ENCODE measurements around the gene PCMT1. TPM values are rescaled to one million over a fixed set of nuclear protein-coding genes. Genes with fewer than 3 reads are reported as not detected.
A peak's percentile ranks its signal among the peaks of the same experiment; 100 is the strongest.
"Not testable (repeated sequence)": the region's sequence is repeated elsewhere in the genome, so short reads cannot be mapped to it uniquely, and the experiment has no call there.

The PCMT1 gene
- polyA plus RNA-seq, 2 of the 4 experiments (the other 2 are of a cell fraction): 92.4 to 99.3 TPM

DNA sequence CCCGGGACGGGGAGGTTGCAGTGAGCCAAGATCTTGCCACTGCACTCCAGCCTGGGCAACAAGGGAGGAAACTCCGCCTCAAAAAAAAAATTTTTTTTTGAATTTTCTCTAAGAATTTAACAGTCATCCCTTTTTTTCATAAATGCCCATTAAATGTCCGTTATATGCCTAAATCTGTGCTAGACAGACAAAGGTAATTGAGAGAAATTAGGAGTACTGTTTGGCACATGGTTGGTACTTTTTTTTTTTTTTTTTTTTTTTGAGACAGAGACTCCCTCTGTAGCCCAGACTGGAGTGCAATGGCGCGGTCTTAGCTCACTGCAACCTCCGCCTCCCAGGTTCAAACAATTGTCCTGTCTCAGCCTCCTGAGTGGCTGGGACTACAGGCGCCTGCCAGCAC is 1.7 kb downstream of the PCMT1 start:
- no peak for ATAC-seq
- ChIA-PET CTCF (no interaction called here), POLR2A (interaction anchor here (1.2 kb wide), 1 partner anchor 185 kb away, joined by 3 read pairs; the partner anchor contains the start of gene GINM1)
- H3K27ac ChIP-seq: peak overlapping the region in 1 of 2 experiments; percentile 97; a peak in 1 of 6 replicates
- H3K4me1 ChIP-seq: peaks cover 16% of the 10 kb centered on the region; the same call in 2 of the 3 replicates
- H3K4me2 ChIP-seq: peak overlapping the region; percentile 74
- FAIRE-seq: no peak
- no peak overlapping the region for H3K4me3 ChIP-seq
- no peaks in the 10 kb centered on the region for H3K9me3 ChIP-seq
- TF ChIP-seq RNF2 (IDR thresholded peaks at IDR 0.05; ENCODE audit: borderline replicate concordance, low read depth) (no peak), ATOH8 (CRISPR knock-in tag; IDR thresholded peaks at IDR 0.05; ENCODE audit: low read depth) (no peak), RARB (CRISPR knock-in tag; IDR thresholded peaks at IDR 0.05) (no peak), GATA3 (IDR thresholded peaks at IDR 0.05; ENCODE audit: borderline replicate concordance) (no peak), PBX3 (IDR thresholded peaks at IDR 0.05) (no peak)
- no peak for DNase-seq (ENCODE audit: low read depth in 1 of 2, low spot score in 1 of 2)
- WGBS (ENCODE audit: missing lambda C conversion rate): 88% methylated on average over 8 of the region's 8 CpGs

DNA sequence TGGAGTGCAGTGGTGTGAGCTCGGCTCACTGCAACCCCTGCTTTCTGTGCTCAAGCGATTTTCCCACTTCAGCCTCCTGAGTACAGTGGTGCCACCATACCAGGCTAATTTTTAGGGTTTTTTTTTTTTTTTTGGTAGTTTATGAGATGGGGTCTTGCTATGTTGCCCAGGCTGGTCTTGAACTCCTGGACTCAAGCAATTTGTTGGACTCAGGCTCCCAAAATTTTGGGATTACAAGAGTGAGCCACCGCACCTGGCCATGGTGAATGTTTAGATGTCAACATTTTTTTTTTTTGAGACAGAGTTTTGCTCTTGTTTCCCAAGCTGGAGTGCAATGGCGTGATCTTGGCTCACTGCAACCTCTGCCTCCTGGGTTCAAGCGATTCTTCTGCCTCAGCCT is 2.4 kb downstream of the PCMT1 start:
- POLR2A ChIA-PET, H3K4me2 ChIP-seq: not testable (repeated sequence)
- CTCF ChIA-PET: interaction anchor here (1.1 kb wide), 1 partner anchor 88 kb away, joined by 3 read pairs; no protein-coding TSS in a partner anchor

DNA sequence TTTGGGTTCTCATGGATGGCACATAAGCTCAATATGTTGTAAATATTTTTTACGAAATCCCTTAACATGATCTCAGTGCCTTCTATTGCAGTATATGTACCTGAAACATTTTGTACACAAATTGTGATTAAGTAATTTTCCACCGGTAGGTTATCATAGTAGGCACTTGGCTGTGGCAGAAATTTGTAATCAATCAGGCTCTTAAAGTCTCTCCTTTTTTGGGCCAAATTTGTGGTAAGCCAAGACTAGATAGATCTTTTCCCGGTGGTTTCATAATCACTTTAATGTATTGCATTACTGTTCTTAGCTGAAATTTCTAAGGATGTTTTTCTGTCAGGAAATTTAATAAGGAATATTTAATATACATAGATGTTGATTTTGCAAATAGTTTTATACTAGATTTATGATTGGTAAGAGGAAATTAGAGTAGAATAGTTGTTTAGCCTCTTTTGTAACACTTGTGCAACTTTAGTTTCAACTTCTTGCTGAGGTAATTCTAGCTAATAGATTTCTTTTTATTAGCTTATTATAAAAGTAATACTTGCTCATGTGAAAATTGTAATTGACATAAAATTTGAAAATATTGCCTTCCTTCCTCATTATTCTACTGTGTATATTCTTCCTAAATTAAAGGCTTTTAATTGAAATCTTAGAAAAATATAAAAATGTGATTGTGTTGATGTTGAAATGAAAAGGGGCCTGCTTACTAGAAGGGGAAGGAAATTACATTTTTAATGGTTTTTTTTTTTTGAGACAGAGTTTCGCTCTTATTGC is 3.2 kb downstream of the PCMT1 start:
- no peak overlapping the region for H3K27ac ChIP-seq
- WGBS (ENCODE audit: missing lambda C conversion rate): 88% methylated on average over 4 of the region's 4 CpGs
- POLR2A ChIA-PET: no interaction called here
- no peak for TF ChIP-seq CBX8 (IDR thresholded peaks at IDR 0.05)
- FAIRE-seq: no peak
- CTCF ChIA-PET: interaction anchor here (0.7 to 1.1 kb wide), 2 partner anchors 30 to 88 kb away, joined by 3 read pairs; no protein-coding TSS in a partner anchor
- H3K4me3 ChIP-seq: no peak overlapping the region
- H3K4me2 ChIP-seq: no peak overlapping the region
- ATAC-seq: no peak
- H3K4me1 ChIP-seq: peaks cover 11% of the 10 kb centered on the region; the same call in 2 of the 3 replicates
- DNase-seq (ENCODE audit: low read depth in 1 of 2, low spot score in 1 of 2): no peak
- no peaks in the 10 kb centered on the region for H3K9me3 ChIP-seq

More for the DNA sequence above, 2.4 kb downstream of the PCMT1 start:
- not testable (repeated sequence) for DNase-seq (ENCODE audit: low read depth in 1 of 2, low spot score in 1 of 2); H3K27ac ChIP-seq; ATAC-seq; H3K9me3 ChIP-seq; H3K4me3 ChIP-seq; FAIRE-seq
- peaks cover 12% of the 10 kb centered on the region; the same call in 2 of the 3 replicates for H3K4me1 ChIP-seq
- WGBS (ENCODE audit: missing lambda C conversion rate): 94% methylated on average over 5 of the region's 5 CpGs

DNA sequence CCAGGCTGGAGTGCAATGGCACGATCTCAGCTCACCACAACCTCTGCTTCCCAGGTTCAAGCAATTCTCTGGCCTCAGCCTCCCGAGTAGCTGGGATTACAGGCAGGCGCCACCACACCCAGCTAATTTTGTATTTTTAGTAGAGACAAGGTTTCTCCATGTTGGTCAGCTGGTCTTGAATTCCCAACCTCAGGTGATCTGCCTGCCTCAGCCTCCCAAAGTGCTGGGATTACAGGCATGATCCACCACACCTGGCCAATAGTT is 3.8 kb downstream of the PCMT1 start:
- H3K27ac ChIP-seq; DNase-seq (ENCODE audit: low read depth in 1 of 2, low spot score in 1 of 2); H3K9me3 ChIP-seq; CTCF ChIA-PET; POLR2A ChIA-PET; H3K4me3 ChIP-seq; FAIRE-seq; H3K4me2 ChIP-seq; ATAC-seq: not testable (repeated sequence)
- 90% methylated on average over 3 of the region's 3 CpGs for WGBS (ENCODE audit: missing lambda C conversion rate)
- peaks cover 11% of the 10 kb centered on the region; the same call in 2 of the 3 replicates for H3K4me1 ChIP-seq

DNA sequence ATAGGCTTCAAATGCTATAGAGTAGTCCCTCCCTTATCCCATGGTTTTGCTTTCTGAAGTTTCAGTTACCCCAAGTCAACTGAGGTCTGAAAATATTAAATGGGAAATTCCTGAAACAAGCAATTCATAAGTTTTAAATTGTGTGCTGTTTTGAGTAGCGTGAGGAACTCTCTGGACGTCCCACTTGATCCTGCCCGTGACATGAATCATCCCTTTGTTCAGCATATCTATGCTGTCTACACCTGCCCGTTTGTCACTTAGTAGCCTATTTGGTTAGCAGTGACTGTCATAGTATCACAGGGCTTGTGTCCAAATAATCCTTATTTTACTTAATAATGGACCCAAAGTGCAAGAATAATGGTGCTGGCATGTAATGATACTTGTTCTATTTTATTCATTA is 5.0 kb downstream of the PCMT1 start:
- Histone ChIP-seq H3K4me1 (peaks cover 11% of the 10 kb centered on the region; the same call in 2 of the 3 replicates), H3K9me3 (no peaks in the 10 kb centered on the region), H3K27ac (no peak overlapping the region), H3K4me3 (no peak overlapping the region), H3K4me2 (no peak overlapping the region)
- ATAC-seq: no peak
- FAIRE-seq: no peak
- POLR2A ChIA-PET: no interaction called here
- 91% methylated on average over 4 of the region's 4 CpGs for WGBS (ENCODE audit: missing lambda C conversion rate)
- no peak for DNase-seq (ENCODE audit: low read depth in 1 of 2, low spot score in 1 of 2)
- CTCF ChIA-PET: no interaction called here
- no peak for TF ChIP-seq EHF (CRISPR knock-in tag; IDR thresholded peaks at IDR 0.05)
- no peak for TF ChIP-seq FOXS1 (CRISPR knock-in tag; IDR thresholded peaks at IDR 0.05)
- no peak for TF ChIP-seq HEYL (CRISPR knock-in tag; IDR thresholded peaks at IDR 0.05)
- no peak for TF ChIP-seq JUN (IDR thresholded peaks at IDR 0.05)
- no peak for TF ChIP-seq POLR2AphosphoS2 (conservative IDR thresholded peaks at IDR 0.05; ENCODE audit: low read length)
- no peak for TF ChIP-seq E2F6 (IDR thresholded peaks at IDR 0.05; ENCODE audit: borderline replicate concordance, low read depth)
- no peak for TF ChIP-seq MAZ (IDR thresholded peaks at IDR 0.05; ENCODE audit: borderline replicate concordance, low read depth, low read length)
- no peak for TF ChIP-seq ELK1 (IDR thresholded peaks at IDR 0.05; ENCODE audit: low read depth, low read length)
- no peak for TF ChIP-seq HDAC2 (IDR thresholded peaks at IDR 0.05)
- TF ChIP-seq PHF8 (IDR thresholded peaks at IDR 0.05; ENCODE audit: borderline replicate concordance, low read depth): no peak
- no peak for TF ChIP-seq RARB (CRISPR knock-in tag; IDR thresholded peaks at IDR 0.05)
- no peak for TF ChIP-seq REST (IDR thresholded peaks at IDR 0.05)
